HEK293 (cell line): Measurements from ENCODE around the gene RBBP5.
A peak's percentile ranks its signal among the peaks of the same experiment; 100 is the strongest.

Source experiments
- CTCF ChIA-PET: fragments of 350-600 bp; formaldehyde crosslinking; extraction: SDS; loops from one replicate; lab custom pipeline; 2021; ENCODE audit warnings: antibody characterized with exemption; lab: Yijun Ruan, JAX
- POLR2A ChIA-PET: fragments of 300-600 bp; formaldehyde crosslinking; extraction: SDS; loops from one replicate; lab custom pipeline; 2020; ENCODE audit warnings: antibody characterized with exemption, inconsistent platforms; lab: Yijun Ruan, JAX
- H3K27ac ChIP-seq: fragments of 200-500 bp; sonication (Bioruptor generic); 2 replicates; pipeline ENCODE4 v1.5.1; 2014; ENCODE audit warnings: low read depth, low read length, control low read depth, inconsistent platforms; ENCODE audit errors: extremely low read depth
- H3K36me3 ChIP-seq, 2 experiments: fragments of 200-500 bp in 1 of 2; sonication (Bioruptor generic) in 1 of 2; 1 replicate in 1 of 2; 2 replicates in 1 of 2; pipeline ENCODE4 v1.5.1; 2014 to 2017; ENCODE audit warnings: inconsistent platforms in 2 of 2, low read length in 2 of 2; ENCODE audit not compliant: control insufficient read depth in 2 of 2, insufficient read depth in 1 of 2
- H3K4me1 ChIP-seq: fragments of 200-500 bp; sonication (Bioruptor generic); 2 replicates; pipeline ENCODE4 v1.5.1; 2014; ENCODE audit warnings: mild to moderate bottlenecking, low read length, inconsistent platforms; ENCODE audit not compliant: control insufficient read depth, insufficient read depth
- H3K4me3 ChIP-seq: 2 replicates; pipeline ENCODE4 v1.5.1; 2011; ENCODE audit warnings: low read depth, mild to moderate bottlenecking, control low read depth, low read length, moderate library complexity
- H3K9me3 ChIP-seq: fragments of 200-500 bp; sonication (Bioruptor generic); 2 replicates; pipeline ENCODE4 v1.5.1; 2014; ENCODE audit warnings: low read depth, low read length, inconsistent platforms; ENCODE audit not compliant: control insufficient read depth, insufficient read depth
- IKZF3 ChIP-seq: fragments of 450-650 bp; IDR thresholded peaks from 2 replicates; pipeline ENCODE4 v1.5.0; 2018; ENCODE audit warnings: missing biosample characterization, mild to moderate bottlenecking, missing genetic modification characterization, moderate library complexity
- KLF9 ChIP-seq: fragments of 450-650 bp; formaldehyde crosslinking; IDR thresholded peaks from 2 replicates; pipeline ENCODE4 v1.5.1; 2016; ENCODE audit warnings: missing biosample characterization, missing genetic modification characterization, low read depth
- ZBTB11 ChIP-seq: fragments of 450-650 bp; formaldehyde crosslinking; conservative IDR thresholded peaks from 2 replicates; pipeline ENCODE4 v1.5.1; 2016; ENCODE audit warnings: low read depth, missing biosample characterization, missing genetic modification characterization
- ZBTB48 ChIP-seq: fragments of 450-650 bp; formaldehyde crosslinking; IDR thresholded peaks from 2 replicates; pipeline ENCODE4 v1.5.1; 2016; ENCODE audit warnings: missing biosample characterization, missing genetic modification characterization
- ZFP69B ChIP-seq: fragments of 450-650 bp; formaldehyde crosslinking; IDR thresholded peaks from 2 replicates; pipeline ENCODE4 v1.5.1; 2016; ENCODE audit warnings: missing biosample characterization, missing genetic modification characterization
- ZIC2 ChIP-seq: fragments of 450-650 bp; formaldehyde crosslinking; IDR thresholded peaks from 2 replicates; pipeline ENCODE4 v1.5.1; 2016; ENCODE audit warnings: missing biosample characterization, missing genetic modification characterization
- ZNF10 ChIP-seq: fragments of 450-650 bp; formaldehyde crosslinking; IDR thresholded peaks from 2 replicates; pipeline ENCODE4 v1.5.1; 2017; ENCODE audit warnings: missing biosample characterization, missing genetic modification characterization
- ZNF132 ChIP-seq: fragments of 450-650 bp; formaldehyde crosslinking; IDR thresholded peaks from 2 replicates; pipeline ENCODE4 v1.5.1; 2017; ENCODE audit warnings: missing biosample characterization, missing genetic modification characterization, borderline replicate concordance
- ZNF211 ChIP-seq: fragments of 450-650 bp; formaldehyde crosslinking; IDR thresholded peaks from 2 replicates; pipeline ENCODE4 v1.5.1; 2016; ENCODE audit warnings: low read depth, missing biosample characterization, missing genetic modification characterization
- ZNF266 ChIP-seq: fragments of 450-650 bp; formaldehyde crosslinking; IDR thresholded peaks from 2 replicates; pipeline ENCODE4 v1.5.1; 2016; ENCODE audit warnings: missing biosample characterization, missing genetic modification characterization, low read depth
- ZNF311 ChIP-seq: fragments of 450-650 bp; formaldehyde crosslinking; IDR thresholded peaks from 2 replicates; pipeline ENCODE4 v1.5.1; 2017; ENCODE audit warnings: missing biosample characterization, missing genetic modification characterization, borderline replicate concordance
- ZNF341 ChIP-seq: fragments of 450-650 bp; formaldehyde crosslinking; IDR thresholded peaks from 2 replicates; pipeline ENCODE4; 2016; ENCODE audit warnings: low read depth, missing biosample characterization, missing genetic modification characterization
- ZNF561 ChIP-seq: fragments of 450-650 bp; IDR thresholded peaks from 2 replicates; pipeline ENCODE4 v1.5.1; 2018; ENCODE audit warnings: missing biosample characterization, missing genetic modification characterization, borderline replicate concordance
- ZNF571 ChIP-seq: fragments of 450-650 bp; formaldehyde crosslinking; IDR thresholded peaks from 2 replicates; pipeline ENCODE4 v1.5.0; 2017; ENCODE audit warnings: missing biosample characterization, missing genetic modification characterization
- ZNF624 ChIP-seq: fragments of 450-650 bp; formaldehyde crosslinking; IDR thresholded peaks from 2 replicates; pipeline ENCODE4 v1.5.1; 2017; ENCODE audit warnings: missing biosample characterization, missing genetic modification characterization
- ZNF664 ChIP-seq: fragments of 450-650 bp; formaldehyde crosslinking; IDR thresholded peaks from 2 replicates; pipeline ENCODE4 v1.5.1; 2016; ENCODE audit warnings: missing biosample characterization, missing genetic modification characterization
- ZNF785 ChIP-seq: fragments of 450-650 bp; formaldehyde crosslinking; IDR thresholded peaks from 2 replicates; pipeline ENCODE4 v1.5.1; 2016; ENCODE audit warnings: missing biosample characterization, missing genetic modification characterization
- ZNF837 ChIP-seq: fragments of 450-650 bp; formaldehyde crosslinking; IDR thresholded peaks from 2 replicates; pipeline ENCODE4 v1.5.1; 2016; ENCODE audit warnings: missing biosample characterization, missing genetic modification characterization
- ZSCAN16 ChIP-seq: fragments of 450-650 bp; formaldehyde crosslinking; IDR thresholded peaks from 2 replicates; pipeline ENCODE4 v1.5.1; 2016; ENCODE audit warnings: missing biosample characterization, missing genetic modification characterization
- TF ChIP-seq, protein P1 (sequence below): fragments of 450-650 bp; formaldehyde crosslinking; IDR thresholded peaks from 2 replicates; pipeline ENCODE4 v1.5.1; 2017; ENCODE audit warnings: missing biosample characterization, missing genetic modification characterization

RBBP5 gene

GRCh38 chr1:205109711-205110110 lies 12.1 kb downstream of the RBBP5 start:
- CTCF ChIA-PET, result interaction anchor here (0.7 to 2.2 kb wide), 7 partner anchors 10 to 571 kb away, joined by 3 to 9 read pairs (median 4); no protein-coding TSS in a partner anchor
- no peaks in the 10 kb centered on the region for H3K4me1 ChIP-seq
- no peaks in the 10 kb centered on the region for H3K9me3 ChIP-seq
- H3K36me3 ChIP-seq, result peaks cover 32 to 84% of the 10 kb centered on the region in 2 experiments
- no peak overlapping the region for H3K27ac ChIP-seq
- H3K4me3 ChIP-seq, result no peak overlapping the region
- POLR2A ChIA-PET, result interaction anchor here (0.9 to 2.7 kb wide), 2 partner anchors 12 to 118 kb away, joined by 3 to 12 read pairs; partner anchors contain the start of genes RBBP5 and TMCC2
- TF ChIP-seq ZNF341 (tag by site-specific recombination) (peak; percentile 70), KLF9 (tag by site-specific recombination) (no peak), ZNF837 (tag by site-specific recombination) (no peak)

DNA sequence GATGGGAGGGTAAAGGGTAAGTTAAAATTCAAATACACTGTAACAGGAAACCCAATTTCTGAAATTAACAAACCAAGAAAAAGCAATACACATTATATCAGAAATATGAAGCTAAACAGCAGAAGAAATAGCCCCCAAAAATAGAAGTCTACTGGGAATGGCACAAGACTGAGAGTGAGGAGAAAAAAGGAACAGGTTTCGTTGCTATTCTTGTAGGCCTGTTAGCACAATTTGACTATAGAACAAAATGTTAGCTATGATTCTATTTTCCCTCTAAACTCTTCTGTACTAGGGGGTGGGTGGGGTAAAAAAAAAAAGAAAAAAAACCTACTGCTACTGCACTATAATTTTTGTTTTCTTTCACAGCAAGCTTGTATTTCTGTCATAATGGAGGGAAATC lies 12.5 kb downstream of the RBBP5 start:
- Histone ChIP-seq H3K36me3 (peaks cover 34 to 83% of the 10 kb centered on the region in 2 experiments), H3K9me3 (no peaks in the 10 kb centered on the region), H3K4me1 (no peaks in the 10 kb centered on the region), H3K27ac (no peak overlapping the region), H3K4me3 (no peak overlapping the region)
- CTCF ChIA-PET, result interaction anchor here (0.7 to 2.2 kb wide), 7 partner anchors 10 to 572 kb away, joined by 3 to 9 read pairs (median 5); no protein-coding TSS in a partner anchor
- no peak for TF ChIP-seq ZNF561 (tag by site-specific recombination)
- TF ChIP-seq ZNF785, result no peak
- no peak for TF ChIP-seq ZBTB11 (tag by site-specific recombination)
- no peak for TF ChIP-seq ZNF132
- TF ChIP-seq ZNF664 (tag by site-specific recombination), result no peak
- TF ChIP-seq ZNF10 (tag by site-specific recombination), result no peak
- no peak for TF ChIP-seq ZFP69B (tag by site-specific recombination)
- no peak for TF ChIP-seq ZNF311 (tag by site-specific recombination)
- no peak for TF ChIP-seq ZNF266 (tag by site-specific recombination)
- TF ChIP-seq ZNF211 (tag by site-specific recombination), result no peak
- TF ChIP-seq ZBTB48 (tag by site-specific recombination), result no peak
- TF ChIP-seq ZSCAN16, result no peak
- TF ChIP-seq IKZF3 (tag by site-specific recombination), result no peak
- TF ChIP-seq ZIC2 (tag by site-specific recombination), result no peak
- no peak for TF ChIP-seq ZNF624
- TF ChIP-seq, protein P1, sequence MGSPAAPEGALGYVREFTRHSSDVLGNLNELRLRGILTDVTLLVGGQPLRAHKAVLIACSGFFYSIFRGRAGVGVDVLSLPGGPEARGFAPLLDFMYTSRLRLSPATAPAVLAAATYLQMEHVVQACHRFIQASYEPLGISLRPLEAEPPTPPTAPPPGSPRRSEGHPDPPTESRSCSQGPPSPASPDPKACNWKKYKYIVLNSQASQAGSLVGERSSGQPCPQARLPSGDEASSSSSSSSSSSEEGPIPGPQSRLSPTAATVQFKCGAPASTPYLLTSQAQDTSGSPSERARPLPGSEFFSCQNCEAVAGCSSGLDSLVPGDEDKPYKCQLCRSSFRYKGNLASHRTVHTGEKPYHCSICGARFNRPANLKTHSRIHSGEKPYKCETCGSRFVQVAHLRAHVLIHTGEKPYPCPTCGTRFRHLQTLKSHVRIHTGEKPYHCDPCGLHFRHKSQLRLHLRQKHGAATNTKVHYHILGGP (tag by site-specific recombination), result no peak
- TF ChIP-seq ZNF571 (tag by site-specific recombination), result no peak
- POLR2A ChIA-PET, result interaction anchor here (0.9 to 2.7 kb wide), 2 partner anchors 12 to 119 kb away, joined by 3 to 12 read pairs; partner anchors contain the start of genes RBBP5 and TMCC2
